HCT116 (cell line): ENCODE results near the gene HSPB1. TPM values are rescaled to one million over a fixed set of nuclear protein-coding genes. Genes with fewer than 3 reads are reported as not detected.
"Not testable (repeated sequence)": the region's sequence is repeated elsewhere in the genome, so short reads cannot be mapped to it uniquely, and the experiment has no call there.

Source experiments
- ATAC-seq: fragments of 200-7000 bp; cut with Tn5 transposase; 2 replicates; pipeline ENCODE4 v1.9.1; 2020; ENCODE audit warnings: mild to moderate bottlenecking, moderate library complexity
- BruUV-seq: library from RNA; stranded (reverse); fragments of 400-500 nt; replicated peaks from 2 replicates; lab custom pipeline; 2021; lab: Mats Ljungman, UMichigan
- CTCF ChIA-PET: fragments of 300-600 bp; sonication (Branson Sonifier 250); formaldehyde crosslinking; loops from one replicate; lab custom pipeline; 2021; ENCODE audit warnings: antibody characterized with exemption; lab: Charles Lee
- POLR2A ChIA-PET: fragments of 300-600, 350-600 bp; sonication (Branson Sonifier 250); formaldehyde crosslinking; loops from one replicate; lab custom pipeline; 2021; ENCODE audit warnings: antibody characterized with exemption; lab: Charles Lee
- RAD21 ChIA-PET, 2 experiments: fragments of 300-600 bp; sonication (Branson Sonifier 250); formaldehyde crosslinking; loops; one replicate each; lab custom pipeline; 2023; ENCODE audit warnings: low total read pairs in 2 of 2; ENCODE audit not compliant: uncharacterized antibody in 2 of 2, unreplicated experiment in 2 of 2, low non-redundant PET in 1 of 2; lab: Charles Lee
- DNase-seq: peaks from one replicate; pipeline ENCODE4 v3.0.0-alpha.2; 2010; ENCODE audit warnings: low read depth, low spot score
- H2AFZ ChIP-seq: fragments of 200-600 bp; shearing (Covaris generic), sonication (generic); 2 replicates; pipeline ENCODE4 v1.6.1; 2017; ENCODE audit warnings: low read depth, mixed run types, mixed read lengths, antibody characterized with exemption, low read length; ENCODE audit not compliant: poor library complexity, severe bottlenecking
- H3K27ac ChIP-seq: 2 replicates; pipeline ENCODE4 v1.5.1; 2012; ENCODE audit warnings: low read depth, low read length
- H3K27me3 ChIP-seq: fragments of 200-600 bp; sonication (generic); 2 replicates; pipeline ENCODE4 v1.6.1; 2016; ENCODE audit warnings: mixed run types, low read length, mixed read lengths; ENCODE audit not compliant: insufficient read depth
- H3K36me3 ChIP-seq, 2 experiments: fragments of 200-500 bp in 1 of 2; fragments of 200-600 bp in 1 of 2; sonication (Bioruptor generic) in 1 of 2; sonication (generic) in 1 of 2; 2 replicates each; pipeline versions ENCODE4 v1.5.1 to v1.6.1; 2014 to 2016; ENCODE audit warnings: low read length in 2 of 2, inconsistent platforms in 1 of 2, mixed read lengths in 1 of 2, mixed run types in 1 of 2; ENCODE audit not compliant: insufficient read depth in 2 of 2, control insufficient read depth in 1 of 2
- H3K4me1 ChIP-seq, 2 experiments: fragments of 200-600 bp in 1 of 2; sonication (generic) in 1 of 2; 2 replicates each; pipeline versions ENCODE4 v1.5.1 to v1.6.1; 2012 to 2017; ENCODE audit warnings: low read length in 2 of 2, inconsistent platforms in 1 of 2, mild to moderate bottlenecking in 1 of 2, mixed read lengths in 1 of 2, mixed run types in 1 of 2, moderate library complexity in 1 of 2; ENCODE audit not compliant: insufficient read depth in 2 of 2, control insufficient read depth in 1 of 2
- H3K4me2 ChIP-seq: fragments of 200-600 bp; sonication (generic); 2 replicates; pipeline ENCODE4 v1.6.1; 2017; ENCODE audit warnings: mixed run types, low read length, mixed read lengths
- H3K4me3 ChIP-seq, 2 experiments: fragments of 200-600 bp in 1 of 2; sonication (generic) in 1 of 2; replicated peaks in 1 of 2; 2 replicates each; pipeline ENCODE4 v1.5.1; 2011 to 2016; ENCODE audit warnings: low read length in 2 of 2, control low read depth in 1 of 2, low read depth in 1 of 2, mild to moderate bottlenecking in 1 of 2, mixed read lengths in 1 of 2, mixed run types in 1 of 2
- H3K79me2 ChIP-seq: fragments of 200-600 bp; sonication (generic); 2 replicates; pipeline ENCODE4 v1.6.1; 2017; ENCODE audit warnings: mild to moderate bottlenecking, mixed run types, low read length, moderate library complexity, mixed read lengths; ENCODE audit not compliant: insufficient read depth
- H3K9ac ChIP-seq: fragments of 200-600 bp; sonication (generic); 2 replicates; pipeline ENCODE4 v1.6.1; 2016; ENCODE audit warnings: low read length, mixed read lengths
- H3K9me2 ChIP-seq: fragments of 200-600 bp; sonication (generic), shearing (Covaris generic); 2 replicates; pipeline ENCODE4 v1.6.1; 2017; ENCODE audit warnings: mixed run types, mild to moderate bottlenecking, moderate library complexity; ENCODE audit not compliant: insufficient read depth
- H3K9me3 ChIP-seq, 2 experiments: fragments of 200-500 bp in 1 of 2; fragments of 200-600 bp in 1 of 2; sonication (Bioruptor generic) in 1 of 2; sonication (generic) in 1 of 2; 2 replicates each; pipeline ENCODE4 v1.6.1; 2014 to 2017; ENCODE audit warnings: low read length in 2 of 2, mixed read lengths in 2 of 2, inconsistent platforms in 1 of 2, low read depth in 1 of 2, mild to moderate bottlenecking in 1 of 2, mixed run types in 1 of 2, moderate library complexity in 1 of 2; ENCODE audit not compliant: control insufficient read depth in 1 of 2, insufficient read depth in 1 of 2
- H4K20me1 ChIP-seq: fragments of 200-600 bp; sonication (generic), shearing (Covaris generic); 2 replicates; pipeline ENCODE4 v1.6.1; 2017; ENCODE audit warnings: mixed run types, mild to moderate bottlenecking, moderate library complexity; ENCODE audit not compliant: insufficient read depth
- CBX3 ChIP-seq: IDR thresholded peaks from 2 replicates; pipeline ENCODE4 v1.6.1; 2012; ENCODE audit warnings: low read depth
- JUND ChIP-seq: IDR thresholded peaks from 2 replicates; pipeline ENCODE4 v1.6.1; 2012
- POLR2AphosphoS5 ChIP-seq: IDR thresholded peaks from 2 replicates; pipeline ENCODE4 v1.6.1; 2011; ENCODE audit warnings: mild to moderate bottlenecking, low read depth, low read length, moderate library complexity
- RAD21 ChIP-seq: IDR thresholded peaks from 2 replicates; pipeline ENCODE4 v1.6.1; 2012; ENCODE audit warnings: low read depth, mild to moderate bottlenecking
- SP1 ChIP-seq: IDR thresholded peaks from 2 replicates; pipeline ENCODE4 v1.6.1; 2012; ENCODE audit warnings: low read depth
- SRF ChIP-seq: IDR thresholded peaks from 2 replicates; pipeline ENCODE4 v1.6.1; 2012; ENCODE audit warnings: low read depth
- YY1 ChIP-seq: IDR thresholded peaks from 2 replicates; pipeline ENCODE4 v1.6.1; 2011; ENCODE audit warnings: low read length, low read depth, moderate library complexity, mild to moderate bottlenecking; ENCODE audit not compliant: insufficient replicate concordance; ENCODE audit errors: extremely low read depth
- intact Hi-C: fragments of 100-400 bp; cut with micrococcal nuclease; formaldehyde crosslinking; loops from 2 replicates; pipeline ENCODE4 v1.10.0; 2022
- total RNA-seq: library from RNA; stranded (reverse); gene quantifications from one replicate; pipeline ENCODE4 v1.2.1, GENCODE V29; 2021; ENCODE audit not compliant: unreplicated experiment
- TF ChIP-seq, protein P1 (sequence below), 3 experiments: fragments of 200-600 bp in 1 of 3; sonication (generic) in 1 of 3; IDR thresholded peaks in 2 of 3; conservative IDR thresholded peaks in 1 of 3; 2 replicates each; pipeline ENCODE4 v1.5.1; 2012 to 2017; ENCODE audit warnings: low read depth in 2 of 3, low read length in 2 of 3, antibody characterized with exemption in 1 of 3, borderline replicate concordance in 1 of 3, control low read depth in 1 of 3, mild to moderate bottlenecking in 1 of 3, mixed read lengths in 1 of 3, mixed run types in 1 of 3, moderate library complexity in 1 of 3; ENCODE audit not compliant: insufficient read depth in 1 of 3

HSPB1 gene
- total RNA-seq, 1 experiment from 2014 or later = 524 TPM

DNA sequence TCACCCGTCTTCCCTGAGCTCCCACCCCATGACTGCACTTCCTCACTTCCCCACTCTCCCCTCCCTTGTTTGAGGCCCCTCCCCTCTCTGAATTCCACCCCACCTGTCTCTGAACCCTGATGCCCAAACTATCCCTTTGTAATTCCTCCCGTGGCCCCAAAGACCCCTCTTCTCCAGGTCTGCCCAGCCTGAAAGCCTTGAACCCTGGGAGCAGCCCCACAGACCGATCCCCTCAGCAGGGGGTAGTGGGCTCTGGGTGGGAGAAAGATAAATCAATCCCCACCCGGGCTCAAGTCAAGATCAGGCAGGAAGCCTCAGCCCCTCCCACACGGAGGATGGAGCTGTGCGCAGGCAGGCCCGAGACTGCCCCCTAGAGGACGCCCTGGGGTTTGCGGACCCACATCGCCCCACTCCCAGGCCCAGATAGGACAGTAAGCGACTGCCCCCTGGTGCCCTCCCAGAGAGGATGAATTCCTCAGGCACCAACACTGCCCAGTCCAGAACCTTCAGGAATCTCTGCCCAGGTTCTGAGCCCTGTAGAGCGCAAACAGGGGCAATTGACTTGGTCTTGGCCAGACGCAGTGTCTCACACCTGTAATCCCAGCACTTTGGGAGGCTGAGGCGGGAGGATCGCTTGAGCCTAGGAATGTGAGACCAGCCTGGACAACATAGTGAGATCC, 11.7 kb downstream of the HSPB1 start:
- BruUV-seq = no TSS peak
- DNase-seq = peak; percentile 88
- TF ChIP-seq, protein P1, sequence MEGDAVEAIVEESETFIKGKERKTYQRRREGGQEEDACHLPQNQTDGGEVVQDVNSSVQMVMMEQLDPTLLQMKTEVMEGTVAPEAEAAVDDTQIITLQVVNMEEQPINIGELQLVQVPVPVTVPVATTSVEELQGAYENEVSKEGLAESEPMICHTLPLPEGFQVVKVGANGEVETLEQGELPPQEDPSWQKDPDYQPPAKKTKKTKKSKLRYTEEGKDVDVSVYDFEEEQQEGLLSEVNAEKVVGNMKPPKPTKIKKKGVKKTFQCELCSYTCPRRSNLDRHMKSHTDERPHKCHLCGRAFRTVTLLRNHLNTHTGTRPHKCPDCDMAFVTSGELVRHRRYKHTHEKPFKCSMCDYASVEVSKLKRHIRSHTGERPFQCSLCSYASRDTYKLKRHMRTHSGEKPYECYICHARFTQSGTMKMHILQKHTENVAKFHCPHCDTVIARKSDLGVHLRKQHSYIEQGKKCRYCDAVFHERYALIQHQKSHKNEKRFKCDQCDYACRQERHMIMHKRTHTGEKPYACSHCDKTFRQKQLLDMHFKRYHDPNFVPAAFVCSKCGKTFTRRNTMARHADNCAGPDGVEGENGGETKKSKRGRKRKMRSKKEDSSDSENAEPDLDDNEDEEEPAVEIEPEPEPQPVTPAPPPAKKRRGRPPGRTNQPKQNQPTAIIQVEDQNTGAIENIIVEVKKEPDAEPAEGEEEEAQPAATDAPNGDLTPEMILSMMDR (IDR thresholded peaks at IDR 0.05 in 2 of 3, conservative IDR thresholded peaks at IDR 0.05 in 1 of 3; ENCODE audit: borderline replicate concordance in 1 of 3, insufficient read depth in 1 of 3, low read depth in 2 of 3, low read length in 2 of 3) = peak in 2 of 3 experiments; percentile 100; a peak in 4 of 6 replicates
- no peak for TF ChIP-seq SP1
- peak; percentile 73 for TF ChIP-seq YY1
- TF ChIP-seq CBX3 = no peak
- peak; percentile 32; the same call in 1 of the 2 replicates for TF ChIP-seq POLR2AphosphoS5
- no peak for TF ChIP-seq JUND
- TF ChIP-seq SRF = no peak
- no peak for TF ChIP-seq RAD21
- Histone ChIP-seq H3K79me2 (no peaks in the 10 kb centered on the region), H3K9me3 (no peaks in the 10 kb centered on the region), H3K27ac (peak overlapping the region; percentile 34; the same call in 1 of the 2 replicates), H3K4me2 (peak overlapping the region; percentile 79), H3K4me1 (peaks cover 30 to 48% of the 10 kb centered on the region in 2 experiments), H3K9me2 (no peaks in the 10 kb centered on the region), H3K4me3 (peak overlapping the region in 1 of 2 experiments; percentile 35; a peak in 1 of 4 replicates), H3K27me3 (no peaks in the 10 kb centered on the region), H4K20me1 (no peaks in the 10 kb centered on the region; the same call in 1 of the 2 replicates), H3K9ac (peak overlapping the region; percentile 26), H3K36me3 (no peaks in the 10 kb centered on the region), H2AFZ (no peak overlapping the region)
- RAD21 ChIA-PET = interaction anchor here (0.6 to 2.6 kb wide), 13 partner anchors 12 to 136 kb away, joined by 3 to 16 read pairs (median 4); partner anchors contain the start of gene HSPB1 (in 1 of the 2)
- POLR2A ChIA-PET = interaction anchor here (0.8 to 1.8 kb wide), 9 partner anchors 11 to 136 kb away, joined by 3 to 5 read pairs (median 4); partner anchors contain the start of genes HSPB1 and YWHAG
- intact Hi-C loops = loop anchor here (1.0 kb wide), 3 partner anchors 23 to 136 kb away; no protein-coding TSS in a partner anchor
- ATAC-seq = peak; percentile 68
- CTCF ChIA-PET = interaction anchor here (0.6 to 3.1 kb wide), 27 partner anchors 9 to 540 kb away, joined by 3 to 64 read pairs (median 5); partner anchors contain the start of genes HSPB1, MDH2 and STYXL1

DNA sequence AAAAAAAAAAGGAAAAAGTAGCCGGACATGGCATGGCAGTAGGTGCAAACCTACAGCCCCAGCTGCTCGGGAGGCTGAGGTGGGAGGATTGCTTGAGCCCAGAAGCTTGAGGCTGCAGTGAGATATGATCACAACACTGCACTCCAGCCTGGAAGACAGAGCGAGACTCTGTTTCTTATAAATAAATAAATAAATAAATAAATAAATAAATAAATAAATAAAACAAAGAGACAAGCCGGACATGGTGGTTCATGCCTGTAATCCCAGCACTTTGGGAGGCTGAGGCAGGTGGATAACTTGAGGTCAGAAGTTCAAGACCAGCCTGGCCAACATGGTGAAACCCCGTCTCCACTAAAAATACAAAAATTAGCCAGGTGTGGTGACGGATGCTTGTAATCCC, 12.3 kb downstream of the HSPB1 start:
- Histone ChIP-seq H3K4me2 (peak overlapping the region; percentile 79), H3K27ac (0 out of 2 replicates have a peak overlapping the region, but pooled peaks have one; percentile 15), H3K4me1 (peaks cover 34 to 54% of the 10 kb centered on the region in 2 experiments)
- not testable (repeated sequence) for H3K9me3 ChIP-seq, H2AFZ ChIP-seq, DNase-seq, H4K20me1 ChIP-seq, H3K9ac ChIP-seq, H3K79me2 ChIP-seq, H3K27me3 ChIP-seq, H3K36me3 ChIP-seq, H3K4me3 ChIP-seq, H3K9me2 ChIP-seq, ATAC-seq, BruUV-seq
- RAD21 ChIA-PET = interaction anchor here (0.6 to 2.6 kb wide), 7 partner anchors 20 to 137 kb away, joined by 3 to 16 read pairs (median 12); no protein-coding TSS in a partner anchor
- intact Hi-C loops = loop anchor here (1.0 kb wide), 3 partner anchors 23 to 136 kb away; no protein-coding TSS in a partner anchor
- POLR2A ChIA-PET = interaction anchor here (0.8 to 1.8 kb wide), 7 partner anchors 12 to 137 kb away, joined by 4 to 5 read pairs (median 4); partner anchors contain the start of genes HSPB1 and YWHAG
- CTCF ChIA-PET = interaction anchor here (0.6 to 3.1 kb wide), 22 partner anchors 9 to 541 kb away, joined by 3 to 64 read pairs (median 5); partner anchors contain the start of genes MDH2 and STYXL1
